ENCODE data around the gene SLC30A7. TPM values are rescaled to one million over a fixed set of nuclear protein-coding genes. Genes with fewer than 3 reads are reported as not detected.
A peak's percentile ranks its signal among the peaks of the same experiment; 100 is the strongest.

SLC30A7 gene
- total RNA-seq, 1 experiment from 2014 or later = 29.5 TPM

GRCh38 chr1:100972185-100972584 lies 76.3 kb downstream of the SLC30A7 start:
- no peak for DNase-seq (ENCODE audit: low spot score)

GRCh38 chr1:100976936-100977335 lies 81.0 kb downstream of the SLC30A7 start:
- no peak for DNase-seq (ENCODE audit: low spot score)

GRCh38 chr1:100979631-100980030 lies 83.7 kb downstream of the SLC30A7 start:
- DNase-seq (ENCODE audit: low spot score) = no peak

GRCh38 chr1:100982793-100983192 lies 86.9 kb downstream of the SLC30A7 start:
- DNase-seq (ENCODE audit: low spot score) = no peak

GRCh38 chr1:100988121-100988520 lies 92.2 kb downstream of the SLC30A7 start:
- DNase-seq (ENCODE audit: low spot score) = no peak

GRCh38 chr1:100989306-100990077 lies 93.6 kb downstream of the SLC30A7 start:
- DNase-seq (ENCODE audit: low spot score) = peak; percentile 53

- no peak for DNase-seq (ENCODE audit: low spot score)
Observed at GRCh38 chr1:100995198-100995988, 99.5 kb downstream of the SLC30A7 start.

GRCh38 chr1:100998426-100998825 lies 102.5 kb downstream of the SLC30A7 start:
- no peak for DNase-seq (ENCODE audit: low spot score)

GRCh38 chr1:101000131-101000873 lies 104.4 kb downstream of the SLC30A7 start:
- no peak for DNase-seq (ENCODE audit: low spot score)

GRCh38 chr1:101002551-101002950 lies 106.7 kb downstream of the SLC30A7 start:
- peak; percentile 46 for DNase-seq (ENCODE audit: low spot score)

- DNase-seq (ENCODE audit: low spot score) = no peak
Observed at GRCh38 chr1:101003012-101003650, 107.2 kb downstream of the SLC30A7 start.

- no peak for DNase-seq (ENCODE audit: low spot score)
Observed at GRCh38 chr1:101004061-101004460, 108.2 kb downstream of the SLC30A7 start.

- DNase-seq (ENCODE audit: low spot score) = no peak
Observed at GRCh38 chr1:101004670-101005069, 108.8 kb downstream of the SLC30A7 start.

GRCh38 chr1:101005183-101005582 lies 109.3 kb downstream of the SLC30A7 start:
- no peak for DNase-seq (ENCODE audit: low spot score)

GRCh38 chr1:101005871-101006270 lies 110.0 kb downstream of the SLC30A7 start:
- DNase-seq (ENCODE audit: low spot score) = no peak

- no peak for DNase-seq (ENCODE audit: low spot score)
Observed at GRCh38 chr1:101006553-101006952, 110.7 kb downstream of the SLC30A7 start.

GRCh38 chr1:101008229-101008834 lies 112.4 kb downstream of the SLC30A7 start:
- DNase-seq (ENCODE audit: low spot score) = no peak

- DNase-seq (ENCODE audit: low spot score) = no peak
Observed at GRCh38 chr1:101013776-101014175, 117.9 kb downstream of the SLC30A7 start.

- DNase-seq (ENCODE audit: low spot score) = no peak
Observed at GRCh38 chr1:101017448-101017847, 121.6 kb downstream of the SLC30A7 start.

GRCh38 chr1:101022294-101022693 lies 126.4 kb downstream of the SLC30A7 start:
- no peak for DNase-seq (ENCODE audit: low spot score)

GRCh38 chr1:101025283-101025656 lies 129.4 kb downstream of the SLC30A7 start:
- no peak for DNase-seq (ENCODE audit: low spot score)
